SK-N-SH treated with all-trans-retinoic acid at 6 μM for 48 hours (cell line): Measurements from ENCODE around the gene DDX10.

ENCODE experiments used
- ATAC-seq: fragments of 200-7000 bp; cut with Tn5 transposase; 3 replicates; pipeline ENCODE4 v1.9.1; 2020; ENCODE audit warnings: mild to moderate bottlenecking, moderate library complexity
- ARNTL ChIP-seq: fragments of 450-650 bp; formaldehyde crosslinking; IDR thresholded peaks from 2 replicates; pipeline ENCODE4 v1.5.0; 2020; ENCODE audit warnings: low read depth, mild to moderate bottlenecking, moderate library complexity, borderline replicate concordance
- BACH2 ChIP-seq: fragments of 250-450 bp; sonication (Bioruptor Pico); IDR thresholded peaks from 2 replicates; pipeline ENCODE4 v1.9.0; 2021; ENCODE audit warnings: mild to moderate bottlenecking, borderline replicate concordance
- CREB5 ChIP-seq: fragments of 250-450 bp; sonication (Bioruptor Pico); IDR thresholded peaks from 2 replicates; pipeline ENCODE4 v1.5.1; 2020; ENCODE audit warnings: low read depth, mild to moderate bottlenecking, moderate library complexity
- CSDC2 ChIP-seq: fragments of 250-450 bp; sonication (Bioruptor Pico); IDR thresholded peaks from 2 replicates; pipeline ENCODE4 v1.5.0; 2020; ENCODE audit warnings: mild to moderate bottlenecking, moderate library complexity
- CSRNP3 ChIP-seq: fragments of 250-450 bp; sonication (Bioruptor Pico); IDR thresholded peaks from 2 replicates; pipeline ENCODE4 v1.5.1; 2021; ENCODE audit warnings: mild to moderate bottlenecking, moderate library complexity
- ESRRG ChIP-seq: fragments of 250-450 bp; sonication (Bioruptor Pico); IDR thresholded peaks from 2 replicates; pipeline ENCODE4 v1.6.1; 2021; ENCODE audit warnings: mild to moderate bottlenecking
- GLIS3 ChIP-seq: fragments of 250-450 bp; sonication (Bioruptor Pico); IDR thresholded peaks from 2 replicates; pipeline ENCODE4 v1.5.0; 2020; ENCODE audit warnings: mild to moderate bottlenecking, moderate library complexity
- ISL1 ChIP-seq: fragments of 250-450 bp; sonication (Bioruptor Pico); IDR thresholded peaks from 2 replicates; pipeline ENCODE4 v2.1.2; 2022; ENCODE audit warnings: mild to moderate bottlenecking, moderate library complexity
- OSR1 ChIP-seq: fragments of 250-450 bp; sonication (Bioruptor Pico); IDR thresholded peaks from 2 replicates; pipeline ENCODE4 v1.8.0; 2022; ENCODE audit warnings: moderate library complexity, mild to moderate bottlenecking, inconsistent platforms
- PATZ1 ChIP-seq: fragments of 250-450 bp; sonication (Bioruptor Pico); IDR thresholded peaks from 2 replicates; pipeline ENCODE4 v1.8.0; 2020; ENCODE audit warnings: mild to moderate bottlenecking, moderate library complexity, borderline replicate concordance
- PPARA ChIP-seq: fragments of 250-450 bp; sonication (Bioruptor Pico); IDR thresholded peaks from 2 replicates; pipeline ENCODE4 v1.5.0; 2020; ENCODE audit warnings: mild to moderate bottlenecking, borderline replicate concordance
- RARB ChIP-seq: fragments of 250-450 bp; sonication (Bioruptor Pico); IDR thresholded peaks from 2 replicates; pipeline ENCODE4 v1.8.0; 2021; ENCODE audit warnings: mild to moderate bottlenecking, moderate library complexity
- SNAI2 ChIP-seq: fragments of 250-450 bp; sonication (Bioruptor Pico); IDR thresholded peaks from 2 replicates; pipeline ENCODE4 v1.5.0; 2020; ENCODE audit warnings: mild to moderate bottlenecking, moderate library complexity
- TCF4 ChIP-seq: fragments of 250-450 bp; sonication (Bioruptor Pico); IDR thresholded peaks from 2 replicates; pipeline ENCODE4 v1.8.0; 2021; ENCODE audit warnings: mild to moderate bottlenecking, moderate library complexity, borderline replicate concordance
- TOX ChIP-seq: fragments of 250-450 bp; sonication (Bioruptor Pico); IDR thresholded peaks from 2 replicates; pipeline ENCODE4 v1.8.0; 2021; ENCODE audit warnings: mild to moderate bottlenecking, moderate library complexity, borderline replicate concordance
- TSHZ2 ChIP-seq: fragments of 250-450 bp; sonication (Bioruptor Pico); IDR thresholded peaks from 2 replicates; pipeline ENCODE4 v1.5.0; 2020; ENCODE audit warnings: mild to moderate bottlenecking, moderate library complexity
- ZC3H10 ChIP-seq: fragments of 250-450 bp; sonication (Bioruptor Pico); IDR thresholded peaks from 2 replicates; pipeline ENCODE4 v1.5.1; 2021; ENCODE audit warnings: mild to moderate bottlenecking, moderate library complexity
- ZFP3 ChIP-seq: fragments of 250-450 bp; sonication (Bioruptor Pico); IDR thresholded peaks from 2 replicates; pipeline ENCODE4 v1.5.0; 2020; ENCODE audit warnings: mild to moderate bottlenecking, moderate library complexity
- ZFP30 ChIP-seq: fragments of 450-650 bp; formaldehyde crosslinking; IDR thresholded peaks from 2 replicates; pipeline ENCODE4 v1.5.0; 2022; ENCODE audit warnings: mild to moderate bottlenecking, moderate library complexity
- ZNF565 ChIP-seq: fragments of 450-650 bp; formaldehyde crosslinking; conservative IDR thresholded peaks from 2 replicates; pipeline ENCODE4 v1.5.0; 2020; ENCODE audit warnings: low read depth, mild to moderate bottlenecking, moderate library complexity
- ZNF70 ChIP-seq: fragments of 450-650 bp; formaldehyde crosslinking; IDR thresholded peaks from 2 replicates; pipeline ENCODE4 v1.5.0; 2020; ENCODE audit warnings: mild to moderate bottlenecking, moderate library complexity
- ZNF8 ChIP-seq: fragments of 450-650 bp; formaldehyde crosslinking; IDR thresholded peaks from 2 replicates; pipeline ENCODE4 v1.5.0; 2020; ENCODE audit warnings: mild to moderate bottlenecking, moderate library complexity

Gene DDX10

GRCh38 chr11:108983636-108984420 lies 319.0 kb downstream of the DDX10 start:
- ATAC-seq, result no peak
- TF ChIP-seq BACH2 (CRISPR knock-in tag), result no peak
- no peak for TF ChIP-seq GLIS3 (CRISPR knock-in tag)
- TF ChIP-seq OSR1 (CRISPR knock-in tag), result no peak
- no peak for TF ChIP-seq SNAI2 (CRISPR knock-in tag)
- TF ChIP-seq TCF4 (CRISPR knock-in tag), result no peak
- TF ChIP-seq ZC3H10 (CRISPR knock-in tag), result no peak
- no peak for TF ChIP-seq TSHZ2
- no peak for TF ChIP-seq ESRRG (CRISPR knock-in tag)
- TF ChIP-seq CSDC2, result no peak
- TF ChIP-seq PPARA (CRISPR knock-in tag), result no peak
- TF ChIP-seq ZNF70, result no peak
- TF ChIP-seq TOX (CRISPR knock-in tag), result no peak
- TF ChIP-seq PATZ1 (CRISPR knock-in tag), result no peak
- TF ChIP-seq ZNF565 (CRISPR knock-in tag), result no peak
- no peak for TF ChIP-seq CREB5 (CRISPR knock-in tag)
- TF ChIP-seq ARNTL, result no peak
- TF ChIP-seq ZNF8, result no peak
- no peak for TF ChIP-seq ZFP30 (CRISPR knock-in tag)
- no peak for TF ChIP-seq ISL1 (CRISPR knock-in tag)
- TF ChIP-seq ZFP3 (CRISPR knock-in tag), result no peak

GRCh38 chr11:108984523-108984922 lies 319.7 kb downstream of the DDX10 start:
- TF ChIP-seq TOX (CRISPR knock-in tag), result no peak
- TF ChIP-seq ESRRG (CRISPR knock-in tag), result no peak
- TF ChIP-seq ARNTL, result no peak
- TF ChIP-seq RARB, result no peak
- no peak for TF ChIP-seq CSDC2
- TF ChIP-seq ZNF565 (CRISPR knock-in tag), result no peak
- no peak for TF ChIP-seq ZNF8
- no peak for TF ChIP-seq PPARA (CRISPR knock-in tag)
- no peak for TF ChIP-seq TSHZ2
- TF ChIP-seq GLIS3 (CRISPR knock-in tag), result no peak
- TF ChIP-seq ISL1 (CRISPR knock-in tag), result no peak
- TF ChIP-seq CSRNP3 (CRISPR knock-in tag), result no peak
- TF ChIP-seq ZNF70, result no peak
- TF ChIP-seq PATZ1 (CRISPR knock-in tag), result no peak
- TF ChIP-seq CREB5 (CRISPR knock-in tag), result no peak
- no peak; the same call in 2 of the 3 replicates for ATAC-seq
